ENCODE measurements around the gene PADI2. TPM values are rescaled to one million over a fixed set of nuclear protein-coding genes. Genes with fewer than 3 reads are reported as not detected.

The PADI2 gene
- total RNA-seq, 2 experiments from 2014 or later, result not detected

- Mint-ChIP-seq H3K4me1 (ENCODE audit: low read depth) (peaks cover 19% of the 10 kb centered on the region), H3K9me3 (no peaks in the 10 kb centered on the region), H3K36me3 (ENCODE audit: low read depth) (peaks cover 10% of the 10 kb centered on the region), H3K4me3 (no peak overlapping the region), H3K27ac (peak overlapping the region; percentile 10), H3K27me3 (no peaks in the 10 kb centered on the region)
- ATAC-seq (no peak), DNase-seq (no peak)
- POLR2A ChIA-PET, result no interaction called here
- CTCF ChIA-PET, result interaction anchor here (1.2 kb wide), 1 partner anchor 19 kb away, joined by 3 read pairs; no protein-coding TSS in a partner anchor
- intact Hi-C loops (cut with micrococcal nuclease), result no loop called here
- TF ChIP-seq CTCF (IDR thresholded peaks at IDR 0.05), result no peak
Observed at GRCh38 chr1:17055801-17056200, 63.5 kb downstream of the PADI2 start.

GRCh38 chr1:17053685-17054410, 65.4 kb downstream of the PADI2 start, which contains the start of gene SDHB:
Gene SDHB, minus strand, starts transcription at chr1:17054032. Its CDS starts 13 bp downstream, at chr1:17054019.
- ATAC-seq (peak; percentile 98), DNase-seq (peak; percentile 99)
- peaks cover 20% of the 10 kb centered on the region for H3K4me1 Mint-ChIP-seq (ENCODE audit: low read depth)
- no peak for TF ChIP-seq CTCF (IDR thresholded peaks at IDR 0.05)
- no peaks in the 10 kb centered on the region for H3K9me3 Mint-ChIP-seq
- ChIA-PET CTCF (no interaction called here), POLR2A (interaction anchor here (0.6 kb wide), 1 partner anchor 149 kb away, joined by 4 read pairs; no protein-coding TSS in a partner anchor)
- H3K27ac Mint-ChIP-seq, result peak within 1 kb of the TSS; percentile 97
- peak within 1 kb of the TSS; percentile 94 for H3K4me3 Mint-ChIP-seq
- H3K36me3 Mint-ChIP-seq (ENCODE audit: low read depth), result peaks cover 13% of the 10 kb centered on the region
- H3K27me3 Mint-ChIP-seq, result no peaks in the 10 kb centered on the region
- intact Hi-C loops (cut with micrococcal nuclease), result no loop called here

GRCh38 chr1:17053086-17053684, 66.1 kb downstream of the PADI2 start:
- no peaks in the 10 kb centered on the region for H3K27me3 Mint-ChIP-seq
- H3K36me3 Mint-ChIP-seq (ENCODE audit: low read depth), result peaks cover 13% of the 10 kb centered on the region
- POLR2A ChIA-PET, result no interaction called here
- H3K4me1 Mint-ChIP-seq (ENCODE audit: low read depth), result peaks cover 22% of the 10 kb centered on the region
- ATAC-seq (no peak), DNase-seq (no peak)
- H3K4me3 Mint-ChIP-seq, result peak overlapping the region; percentile 94
- CTCF ChIA-PET, result interaction anchor here (0.8 kb wide), 1 partner anchor 93 kb away, joined by 3 read pairs; no protein-coding TSS in a partner anchor
- intact Hi-C loops (cut with micrococcal nuclease), result no loop called here
- TF ChIP-seq CTCF (IDR thresholded peaks at IDR 0.05), result no peak
- no peaks in the 10 kb centered on the region for H3K9me3 Mint-ChIP-seq
- peak overlapping the region; percentile 97 for H3K27ac Mint-ChIP-seq

GRCh38 chr1:17052641-17053040, 66.6 kb downstream of the PADI2 start:
- ChIA-PET POLR2A (interaction anchor here (0.8 kb wide), 1 partner anchor 30 kb away, joined by 3 read pairs; no protein-coding TSS in a partner anchor), CTCF (interaction anchor here (0.8 kb wide), 1 partner anchor 92 kb away, joined by 3 read pairs; no protein-coding TSS in a partner anchor)
- H3K4me3 Mint-ChIP-seq, result peak overlapping the region; percentile 94
- peaks cover 13% of the 10 kb centered on the region for H3K36me3 Mint-ChIP-seq (ENCODE audit: low read depth)
- H3K4me1 Mint-ChIP-seq (ENCODE audit: low read depth), result peaks cover 27% of the 10 kb centered on the region
- H3K27ac Mint-ChIP-seq, result peak overlapping the region; percentile 97
- DNase-seq (no peak), ATAC-seq (no peak)
- intact Hi-C loops (cut with micrococcal nuclease), result no loop called here
- no peaks in the 10 kb centered on the region for H3K27me3 Mint-ChIP-seq
- no peaks in the 10 kb centered on the region for H3K9me3 Mint-ChIP-seq
- no peak for TF ChIP-seq CTCF (IDR thresholded peaks at IDR 0.05)

GRCh38 chr1:17052038-17052437, 67.2 kb downstream of the PADI2 start:
- H3K9me3 Mint-ChIP-seq, result no peaks in the 10 kb centered on the region
- DNase-seq (no peak), ATAC-seq (no peak)
- peaks cover 27% of the 10 kb centered on the region for H3K4me1 Mint-ChIP-seq (ENCODE audit: low read depth)
- intact Hi-C loops (cut with micrococcal nuclease), result no loop called here
- ChIA-PET CTCF (interaction anchor here (0.8 kb wide), 1 partner anchor 92 kb away, joined by 3 read pairs; no protein-coding TSS in a partner anchor), POLR2A (interaction anchor here (0.8 kb wide), 1 partner anchor 29 kb away, joined by 3 read pairs; no protein-coding TSS in a partner anchor)
- H3K36me3 Mint-ChIP-seq (ENCODE audit: low read depth), result peaks cover 13% of the 10 kb centered on the region
- H3K4me3 Mint-ChIP-seq, result peak overlapping the region; percentile 94
- no peaks in the 10 kb centered on the region for H3K27me3 Mint-ChIP-seq
- H3K27ac Mint-ChIP-seq, result no peak overlapping the region
- no peak for TF ChIP-seq CTCF (IDR thresholded peaks at IDR 0.05)
